Gastroesophageal sphincter (tissue), 3 donors: ENCODE data around the gene CARS1.

Source experiments
- CTCF ChIP-seq, 4 experiments: fragments of 200-600 bp in 2 of 4; fragments of 450-650 bp in 2 of 4; sonication (generic) in 1 of 4; IDR thresholded peaks; one replicate each; pipeline ENCODE4 v1.5.1; 2017 to 2019; ENCODE audit warnings: antibody characterized with exemption in 4 of 4, mild to moderate bottlenecking in 2 of 4, moderate library complexity in 2 of 4
- EP300 ChIP-seq: sonication (generic); formaldehyde crosslinking; IDR thresholded peaks from one replicate; pipeline ENCODE4 v1.6.1; 2017; ENCODE audit warnings: antibody characterized with exemption, mild to moderate bottlenecking
- POLR2A ChIP-seq, 2 donors: fragments of 450-650 bp; IDR thresholded peaks; one replicate each; pipeline ENCODE4 v1.6.1; 2017; ENCODE audit warnings: antibody characterized with exemption in 2 of 2, mild to moderate bottlenecking in 2 of 2, moderate library complexity in 1 of 2
- POLR2AphosphoS5 ChIP-seq: sonication (generic); formaldehyde crosslinking; IDR thresholded peaks from one replicate; pipeline ENCODE4 v1.6.1; 2017; ENCODE audit warnings: antibody characterized with exemption

- no peak for TF ChIP-seq CTCF (IDR thresholded peaks at IDR 0.05)
- TF ChIP-seq POLR2A (IDR thresholded peaks at IDR 0.05) = no peak
- no peak for TF ChIP-seq POLR2AphosphoS5
- TF ChIP-seq EP300 = no peak
Observed at GRCh38 chr11:3044004-3044403, 13.2 kb downstream of the CARS1 start.
